HG03045 (cell line): ENCODE results near the gene SH3GL1.

Source experiments
- ATAC-seq: cut with Tn5 transposase; IDR thresholded peaks from one replicate; pipeline ENCODE4 v1.9.1; 2021; ENCODE audit warnings: mild to moderate bottlenecking, moderate library complexity; ENCODE audit not compliant: unreplicated experiment

SH3GL1 gene, protein sequence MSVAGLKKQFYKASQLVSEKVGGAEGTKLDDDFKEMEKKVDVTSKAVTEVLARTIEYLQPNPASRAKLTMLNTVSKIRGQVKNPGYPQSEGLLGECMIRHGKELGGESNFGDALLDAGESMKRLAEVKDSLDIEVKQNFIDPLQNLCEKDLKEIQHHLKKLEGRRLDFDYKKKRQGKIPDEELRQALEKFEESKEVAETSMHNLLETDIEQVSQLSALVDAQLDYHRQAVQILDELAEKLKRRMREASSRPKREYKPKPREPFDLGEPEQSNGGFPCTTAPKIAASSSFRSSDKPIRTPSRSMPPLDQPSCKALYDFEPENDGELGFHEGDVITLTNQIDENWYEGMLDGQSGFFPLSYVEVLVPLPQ

DNA sequence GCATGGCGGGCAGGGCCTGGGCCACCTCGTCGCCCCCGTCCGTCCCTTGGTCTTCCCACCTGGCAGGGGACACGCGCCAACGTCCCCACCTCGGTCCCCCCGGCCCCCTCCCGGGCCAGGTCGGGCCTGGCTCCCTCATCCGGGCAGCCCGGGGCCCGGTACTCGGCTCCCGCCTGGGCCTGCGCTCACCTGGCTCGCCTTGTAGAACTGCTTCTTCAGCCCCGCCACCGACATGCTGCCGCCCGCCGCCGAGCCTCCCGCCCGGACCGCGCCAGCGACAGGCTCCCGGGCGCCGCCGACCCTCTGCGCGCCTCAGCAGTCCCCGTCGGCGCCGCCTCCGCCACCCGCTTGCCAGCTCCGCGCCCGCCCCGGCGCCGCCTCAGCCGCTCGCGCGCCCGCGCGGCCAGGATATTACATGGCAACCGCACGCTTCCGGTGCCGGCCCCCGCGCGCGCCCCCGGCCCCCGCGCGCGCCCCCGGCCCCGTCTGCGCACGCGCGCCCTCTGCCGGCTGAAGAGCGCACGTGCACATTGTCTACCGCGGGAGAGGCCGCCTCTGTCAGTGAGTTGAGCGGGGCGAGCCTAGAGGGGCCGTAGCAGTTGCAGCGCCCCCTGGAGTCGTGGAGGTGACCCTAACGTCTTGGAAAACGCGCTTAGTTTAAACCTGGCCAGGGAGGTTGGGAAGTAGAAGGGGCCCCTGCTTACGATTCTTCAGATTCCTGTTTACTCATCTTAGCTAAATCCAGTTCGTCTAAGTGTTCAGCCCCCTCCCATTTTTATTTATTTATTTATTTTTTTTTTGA is at the start of gene SH3GL1:
SH3GL1 (minus strand) TSS at position 413 of the 802 bp plus-strand sequence; CDS start at position 234, 179 bp downstream.
- peak; percentile 59 for ATAC-seq

GRCh38 chr19:4449639-4450028 is 49.3 kb upstream of the SH3GL1 start:
- no peak for ATAC-seq

DNA sequence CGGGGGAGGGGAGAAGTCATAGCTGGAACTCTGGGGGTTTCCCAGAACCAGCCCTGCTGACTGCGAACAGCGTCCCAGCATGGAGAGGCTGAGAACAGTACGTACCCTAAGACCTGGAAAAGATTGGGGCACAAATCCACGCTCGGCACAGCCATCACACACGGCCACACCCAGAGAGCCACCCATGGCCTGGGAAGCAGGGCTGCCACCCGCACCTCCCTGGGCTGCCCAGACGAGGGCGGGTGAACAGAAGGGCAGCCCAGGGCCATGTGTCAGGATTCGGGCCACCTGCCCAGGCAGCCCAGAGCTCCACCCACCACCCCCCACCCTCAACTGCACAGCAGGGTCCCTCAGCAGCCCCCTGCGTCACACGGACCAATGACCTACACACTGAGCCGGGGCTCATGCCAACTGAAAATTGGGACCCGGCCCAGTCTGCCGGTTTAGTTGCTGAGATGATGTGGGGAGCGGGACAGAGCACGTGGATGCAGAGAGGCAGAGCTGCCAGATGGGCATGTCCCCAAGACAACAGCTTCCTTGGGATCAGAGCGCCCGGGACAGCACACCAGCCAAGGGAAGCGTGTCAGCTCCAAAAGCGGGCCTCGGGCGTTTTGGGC is 48.8 kb upstream of the SH3GL1 start:
- no peak for ATAC-seq

- no peak for ATAC-seq
Measured at GRCh38 chr19:4448147-4448985, 48.0 kb upstream of the SH3GL1 start.

DNA sequence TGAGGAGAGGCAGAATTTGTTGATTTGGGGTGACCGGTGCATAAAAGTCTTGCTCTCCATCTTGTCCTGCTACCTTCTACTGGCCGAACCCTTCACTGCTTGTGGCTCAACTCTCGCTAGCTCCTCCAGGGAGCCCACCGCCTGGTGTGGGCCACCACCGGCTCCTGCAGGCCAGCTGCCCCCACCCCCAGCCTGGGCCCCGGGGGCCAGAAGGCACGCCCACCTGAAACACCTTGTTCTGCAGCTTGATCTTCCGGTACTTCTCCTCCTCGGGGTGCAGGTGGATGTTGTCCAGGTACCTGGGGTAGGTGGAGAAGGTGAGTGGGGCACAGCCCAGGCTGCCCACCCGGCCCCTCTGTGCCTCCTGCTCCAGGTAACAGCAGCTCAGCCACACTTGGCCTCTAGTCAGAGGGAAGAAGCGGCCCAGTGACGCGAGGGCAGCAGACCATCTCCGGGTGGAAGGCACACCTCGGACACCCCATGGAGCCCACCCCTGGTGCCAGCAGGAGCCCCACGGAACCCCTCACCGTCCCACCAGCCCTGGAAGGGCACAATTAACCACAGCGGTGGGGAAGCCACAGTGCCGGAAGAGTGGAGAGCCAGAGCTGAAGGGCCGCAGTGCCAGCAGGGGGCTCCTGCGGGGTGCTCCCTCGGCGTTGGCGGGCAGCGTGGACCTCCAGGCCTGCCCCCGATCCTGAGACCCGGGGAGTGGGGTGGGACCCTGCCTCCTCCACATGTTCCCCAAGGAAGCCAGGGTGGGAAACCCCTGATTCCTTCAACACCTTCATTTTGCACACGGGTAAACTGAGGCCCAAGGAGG is 47.2 kb upstream of the SH3GL1 start:
- ATAC-seq: no peak

- ATAC-seq: no peak
Measured at GRCh38 chr19:4446704-4447200, 46.4 kb upstream of the SH3GL1 start.

DNA sequence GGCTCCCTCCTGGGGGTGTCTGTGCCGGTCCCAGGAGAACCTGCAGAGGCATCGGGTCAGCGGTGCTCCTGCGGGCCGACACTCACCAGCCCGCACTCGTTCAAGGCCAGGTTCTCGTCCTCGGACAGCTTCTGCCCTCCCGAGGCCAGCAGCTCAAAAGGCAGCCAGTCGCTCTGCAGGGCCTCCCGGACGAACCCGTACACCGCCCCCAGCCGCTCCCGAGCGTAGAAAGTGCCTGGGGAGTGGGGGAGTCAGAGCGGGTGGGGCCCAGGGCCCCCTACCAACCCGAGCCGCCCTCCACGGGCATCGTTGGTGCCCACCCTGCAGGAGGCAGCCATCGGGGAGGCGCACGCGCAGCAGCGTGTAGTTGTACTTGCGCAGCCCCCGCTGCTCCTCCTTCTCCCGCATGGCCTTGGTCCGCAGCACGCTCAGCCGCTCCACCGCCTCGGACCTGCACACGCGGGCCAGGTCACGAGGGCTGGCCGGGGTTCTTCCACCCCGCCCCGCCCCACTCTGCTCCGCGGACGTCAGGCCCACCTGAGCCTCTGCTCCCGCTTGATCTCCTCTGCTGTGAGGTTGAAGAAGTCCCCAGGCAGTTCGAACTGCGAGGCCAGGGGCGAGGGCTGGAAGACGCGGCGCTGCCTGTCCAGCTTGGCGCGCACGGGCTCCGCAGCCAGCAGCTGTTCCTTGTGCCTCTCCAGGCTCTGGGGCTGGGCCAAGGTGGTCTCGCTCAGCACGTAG is 45.8 kb upstream of the SH3GL1 start:
- no peak for ATAC-seq

GRCh38 chr19:4444765-4445741 is 44.7 kb upstream of the SH3GL1 start:
- no peak for ATAC-seq

DNA sequence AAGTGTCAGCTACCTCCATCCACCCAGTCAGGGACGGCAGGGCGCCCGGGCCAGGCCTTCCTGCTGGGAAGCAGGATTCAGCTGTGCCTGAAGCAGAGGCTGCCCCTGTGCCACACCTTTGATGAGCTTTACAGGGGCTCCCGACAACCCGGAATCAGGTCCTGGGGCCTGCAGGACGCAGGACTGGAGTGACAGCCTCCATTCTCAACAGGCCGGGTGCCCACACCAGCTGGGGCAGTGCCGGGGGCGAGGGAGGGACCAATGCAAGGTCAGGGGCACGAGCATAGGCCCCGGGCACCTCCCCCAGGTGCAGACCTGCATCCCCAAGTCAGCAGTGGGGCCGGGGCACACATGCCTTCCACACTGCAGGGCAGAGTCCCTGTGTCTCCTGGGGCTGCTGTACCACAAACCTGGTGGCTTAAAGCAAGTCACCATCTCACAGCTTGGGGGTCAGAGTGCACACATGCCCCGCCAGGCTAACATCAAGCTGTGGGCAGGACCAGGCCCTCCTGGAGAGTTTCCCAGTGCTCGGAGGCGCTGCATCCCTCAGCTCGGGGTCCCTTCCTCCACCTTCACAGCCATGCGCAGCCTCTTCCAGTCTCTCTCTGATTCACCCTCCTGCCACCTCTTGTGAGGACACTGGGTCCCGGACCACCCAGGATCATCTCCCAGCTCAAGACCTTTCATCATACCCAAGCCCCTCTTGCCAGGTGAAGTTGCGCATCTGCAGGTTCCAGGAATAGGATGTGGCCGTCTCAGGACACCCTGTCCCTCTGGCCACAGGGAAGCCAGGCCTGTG is 43.8 kb upstream of the SH3GL1 start:
- ATAC-seq: no peak

GRCh38 chr19:4443188-4443587 is 42.8 kb upstream of the SH3GL1 start:
- ATAC-seq: no peak

- no peak for ATAC-seq
Measured at GRCh38 chr19:4442819-4443146, 42.4 kb upstream of the SH3GL1 start.

DNA sequence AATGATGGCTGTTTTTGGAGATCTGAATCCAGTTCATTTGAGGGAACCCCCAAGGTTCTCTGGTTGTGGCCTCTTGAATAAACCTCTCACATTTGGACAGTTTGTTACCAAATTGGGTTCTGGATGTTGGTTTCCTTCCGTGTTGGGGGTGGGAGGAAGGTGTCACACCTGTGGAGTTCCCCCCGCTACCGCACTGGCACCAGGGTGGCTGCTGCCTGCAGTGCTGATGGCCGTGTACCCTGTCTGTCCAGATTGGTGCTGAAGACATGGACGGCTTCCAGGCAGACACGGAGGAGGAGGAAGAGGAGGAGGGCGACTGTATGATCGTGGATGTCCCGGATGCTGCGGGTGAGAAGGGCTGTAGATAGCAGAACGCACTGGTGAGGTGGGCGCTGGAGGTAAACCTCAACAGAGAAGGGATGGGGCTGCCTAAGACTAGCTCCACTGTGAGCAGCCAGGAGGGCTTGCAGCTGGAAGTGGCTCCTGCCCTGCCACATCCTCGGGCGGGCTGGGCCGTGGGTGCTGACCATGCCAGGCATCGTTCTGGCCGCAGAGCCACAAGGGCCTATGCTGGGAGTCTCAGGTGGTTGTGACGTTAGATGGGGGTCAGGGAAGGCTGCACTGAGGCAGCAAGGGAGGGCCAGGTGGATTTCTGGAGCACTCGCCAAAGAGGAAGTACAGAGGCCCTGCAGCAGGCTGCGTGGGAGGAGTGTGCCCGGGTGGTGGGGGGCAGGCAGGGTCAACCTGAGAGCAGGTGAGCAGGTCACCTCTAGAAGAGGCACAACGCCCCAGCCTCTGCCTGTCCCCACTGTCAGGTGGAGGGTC is 41.9 kb upstream of the SH3GL1 start:
- ATAC-seq: no peak

DNA sequence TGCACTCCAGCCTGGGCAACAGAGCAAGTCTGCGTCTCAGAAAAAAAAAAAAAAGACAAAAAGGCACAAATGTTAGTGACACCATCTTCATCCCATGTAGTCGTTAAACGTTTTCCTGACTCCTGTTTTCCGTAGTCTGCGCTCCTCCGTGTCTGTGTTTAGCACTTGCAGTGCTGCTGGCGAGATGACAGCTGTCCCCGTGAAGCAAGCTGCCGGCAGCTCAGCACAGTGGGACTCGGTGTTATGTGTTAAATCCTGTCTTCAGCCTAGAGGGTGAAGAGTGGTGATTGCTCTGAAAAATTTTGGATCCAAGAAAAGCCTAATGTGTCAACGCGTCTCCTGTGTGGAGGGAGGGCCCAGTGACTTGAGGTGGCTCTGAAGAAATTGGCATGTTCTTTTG is 38.9 kb upstream of the SH3GL1 start:
- no peak for ATAC-seq

DNA sequence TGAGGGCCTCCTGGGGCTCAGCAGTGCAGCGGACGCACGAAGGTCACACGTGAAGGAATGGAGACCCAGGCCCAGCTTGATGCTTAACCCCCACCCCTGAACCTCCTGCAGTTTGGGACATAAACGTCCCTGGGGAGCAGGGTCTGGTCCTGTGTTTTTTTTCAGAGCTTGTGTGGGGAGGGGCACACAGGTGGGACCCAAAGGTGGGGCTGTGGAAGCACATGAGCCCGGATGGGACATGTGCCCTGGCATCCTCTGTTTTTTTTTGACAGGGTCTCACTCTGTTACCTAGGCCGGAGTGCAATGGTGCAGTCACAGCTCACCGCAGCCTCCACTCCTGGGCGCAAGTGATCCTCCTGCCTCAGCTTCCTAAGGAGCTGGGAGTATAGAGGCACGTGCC is 36.8 kb upstream of the SH3GL1 start:
- ATAC-seq: no peak

GRCh38 chr19:4436231-4436630 is 35.9 kb upstream of the SH3GL1 start:
- no peak for ATAC-seq

DNA sequence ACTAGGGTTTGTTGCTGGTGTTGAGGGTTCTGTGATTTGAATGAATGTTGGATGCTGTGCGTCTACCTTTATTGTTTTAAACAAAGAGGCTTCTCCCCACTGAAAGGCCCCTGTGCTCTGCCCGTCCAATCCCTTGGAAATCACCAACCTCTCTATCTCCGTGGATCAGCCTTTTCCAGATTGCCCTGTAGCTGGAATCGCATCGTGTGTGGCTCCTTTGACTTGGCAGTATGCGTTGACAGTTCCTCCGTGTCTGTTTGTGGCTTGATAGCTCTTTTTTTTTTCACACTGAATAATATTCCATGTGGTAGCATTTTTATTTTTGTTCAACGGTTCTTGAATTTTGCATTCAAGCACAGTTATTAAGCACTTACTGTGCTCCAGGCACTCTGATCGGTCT is 34.0 kb upstream of the SH3GL1 start:
- ATAC-seq: no peak
